Parathyroid adenoma (tissue), 2 donors: Measurements from ENCODE around the gene SLC17A2.
"Not testable (repeated sequence)": the region's sequence is repeated elsewhere in the genome, so short reads cannot be mapped to it uniquely, and the experiment has no call there.

Experiments
- H2AFZ ChIP-seq: fragments of 300-600 bp; sonication (generic); one replicate; pipeline ENCODE4 v1.7.0; 2017; ENCODE audit warnings: antibody characterized with exemption, mild to moderate bottlenecking
- H3K27ac ChIP-seq: fragments of 300-600 bp; sonication (generic); one replicate; pipeline ENCODE4 v1.7.0; 2017
- H3K27me3 ChIP-seq: fragments of 300-600 bp; sonication (generic); one replicate; pipeline ENCODE4 v1.7.0; 2017; ENCODE audit warnings: low read length; ENCODE audit not compliant: control insufficient read depth, insufficient read depth
- H3K36me3 ChIP-seq: fragments of 300-600 bp; sonication (generic); one replicate; pipeline ENCODE4 v1.7.0; 2017; ENCODE audit warnings: low read length; ENCODE audit not compliant: control insufficient read depth, insufficient read depth
- H3K4me1 ChIP-seq: fragments of 300-600 bp; sonication (generic); one replicate; pipeline ENCODE4 v1.7.0; 2017; ENCODE audit warnings: control low read depth
- H3K4me2 ChIP-seq: fragments of 300-600 bp; sonication (generic); one replicate; pipeline ENCODE4 v1.7.0; 2017; ENCODE audit warnings: low read length
- H3K4me3 ChIP-seq: fragments of 300-600 bp; sonication (generic); one replicate; pipeline ENCODE4 v1.7.0; 2017; ENCODE audit warnings: low read depth, low read length
- H3K79me2 ChIP-seq: fragments of 300-600 bp; sonication (generic); one replicate; pipeline ENCODE4 v1.7.0; 2017; ENCODE audit warnings: control low read depth
- H3K9ac ChIP-seq: fragments of 300-600 bp; sonication (generic); one replicate; pipeline ENCODE4 v1.7.0; 2017; ENCODE audit warnings: mild to moderate bottlenecking
- H3K9me3 ChIP-seq: fragments of 300-600 bp; sonication (generic); one replicate; pipeline ENCODE4 v1.7.0; 2017; ENCODE audit warnings: low read length; ENCODE audit not compliant: control insufficient read depth
- CTCF ChIP-seq: fragments of 300-600 bp; sonication (generic); IDR thresholded peaks from one replicate; pipeline ENCODE4 v1.7.0; 2017; ENCODE audit warnings: antibody characterized with exemption, mild to moderate bottlenecking
- donor health status: primary hyperparathyroidism.

The SLC17A2 gene

GRCh38 chr6:25939593-25939992 is 9.1 kb upstream of the SLC17A2 start:
- no peak overlapping the region for H3K27ac ChIP-seq
- no peak overlapping the region for H3K4me3 ChIP-seq
- no peak overlapping the region for H3K4me2 ChIP-seq
- H3K36me3 ChIP-seq = no peaks in the 10 kb centered on the region
- no peaks in the 10 kb centered on the region for H3K9me3 ChIP-seq
- no peak overlapping the region for H2AFZ ChIP-seq
- H3K4me1 ChIP-seq = no peaks in the 10 kb centered on the region
- H3K9ac ChIP-seq = no peak overlapping the region
- no peaks in the 10 kb centered on the region for H3K79me2 ChIP-seq
- no peak for TF ChIP-seq CTCF
- no peaks in the 10 kb centered on the region for H3K27me3 ChIP-seq

DNA sequence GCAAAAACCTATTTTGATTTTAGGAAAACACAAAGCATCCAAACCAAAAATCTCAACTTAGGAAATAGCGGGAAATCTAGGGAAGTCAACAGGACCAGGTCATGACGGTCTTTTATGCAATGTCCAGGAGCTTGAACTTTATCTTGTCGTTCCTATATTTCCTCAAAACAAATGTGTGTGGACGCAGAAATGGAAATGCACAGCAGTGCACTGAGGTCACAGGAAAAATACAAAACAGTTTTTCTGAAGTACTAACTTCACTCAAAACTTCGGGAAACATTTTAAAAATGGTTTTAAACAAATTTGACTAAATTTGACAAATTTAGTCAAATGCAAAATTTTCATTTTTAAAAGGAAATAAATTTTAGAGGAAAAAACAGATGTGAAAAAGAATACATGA is 5.5 kb upstream of the SLC17A2 start:
- no peak for TF ChIP-seq CTCF
- H3K36me3 ChIP-seq = no peaks in the 10 kb centered on the region
- H3K27me3 ChIP-seq = no peaks in the 10 kb centered on the region
- H2AFZ ChIP-seq = no peak overlapping the region
- H3K79me2 ChIP-seq = no peaks in the 10 kb centered on the region
- no peak overlapping the region for H3K27ac ChIP-seq
- H3K9me3 ChIP-seq = no peaks in the 10 kb centered on the region
- no peak overlapping the region for H3K9ac ChIP-seq
- no peak overlapping the region for H3K4me2 ChIP-seq
- no peaks in the 10 kb centered on the region for H3K4me1 ChIP-seq
- H3K4me3 ChIP-seq = no peak overlapping the region

- H3K4me1 ChIP-seq = no peaks in the 10 kb centered on the region
- TF ChIP-seq CTCF = no peak
- no peak overlapping the region for H2AFZ ChIP-seq
- no peak overlapping the region for H3K27ac ChIP-seq
- H3K4me3 ChIP-seq = no peak overlapping the region
- H3K9ac ChIP-seq = no peak overlapping the region
- no peaks in the 10 kb centered on the region for H3K9me3 ChIP-seq
- no peaks in the 10 kb centered on the region for H3K79me2 ChIP-seq
- no peaks in the 10 kb centered on the region for H3K36me3 ChIP-seq
- H3K27me3 ChIP-seq = no peaks in the 10 kb centered on the region
- no peak overlapping the region for H3K4me2 ChIP-seq
Observed at GRCh38 chr6:25934735-25935313, 4.3 kb upstream of the SLC17A2 start.

GRCh38 chr6:25934156-25934555 is 3.7 kb upstream of the SLC17A2 start:
- Histone ChIP-seq H2AFZ (no peak overlapping the region), H3K9ac (no peak overlapping the region), H3K27me3 (no peaks in the 10 kb centered on the region), H3K4me1 (no peaks in the 10 kb centered on the region), H3K4me2 (no peak overlapping the region), H3K9me3 (no peaks in the 10 kb centered on the region), H3K4me3 (no peak overlapping the region), H3K27ac (no peak overlapping the region), H3K36me3 (no peaks in the 10 kb centered on the region), H3K79me2 (no peaks in the 10 kb centered on the region)
- no peak for TF ChIP-seq CTCF

- Histone ChIP-seq H3K4me1 (no peaks in the 10 kb centered on the region), H3K79me2 (no peaks in the 10 kb centered on the region), H3K4me3 (no peak overlapping the region), H3K27me3 (no peaks in the 10 kb centered on the region), H2AFZ (no peak overlapping the region), H3K4me2 (no peak overlapping the region), H3K27ac (no peak overlapping the region), H3K9ac (no peak overlapping the region), H3K9me3 (no peaks in the 10 kb centered on the region), H3K36me3 (no peaks in the 10 kb centered on the region)
- TF ChIP-seq CTCF = no peak
Observed at GRCh38 chr6:25931411-25931709, 869 bp upstream of the SLC17A2 start.

DNA sequence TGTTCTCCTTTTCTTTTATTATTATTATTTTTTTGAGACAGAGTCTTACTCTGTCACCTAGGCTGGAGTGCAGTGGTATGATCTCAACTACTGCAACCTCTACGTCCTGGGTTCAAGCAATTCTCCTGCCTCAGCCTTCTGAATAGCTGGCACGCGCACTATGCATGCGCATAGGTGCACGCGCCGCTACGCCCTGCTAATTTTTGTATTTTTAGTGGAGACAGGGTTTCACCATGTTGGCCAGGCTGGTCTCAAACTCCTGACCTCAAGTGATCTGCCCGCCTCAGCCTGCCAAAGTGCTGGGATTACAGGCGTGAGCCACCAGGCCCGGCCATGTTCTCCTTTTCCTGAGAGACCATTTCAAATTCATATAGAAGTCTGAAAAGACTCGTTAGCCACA is 706 bp downstream of the SLC17A2 start:
- H3K9ac ChIP-seq, H3K9me3 ChIP-seq, H3K79me2 ChIP-seq, H3K27me3 ChIP-seq, H3K4me1 ChIP-seq, H3K4me3 ChIP-seq, H3K27ac ChIP-seq, H3K4me2 ChIP-seq, H3K36me3 ChIP-seq, H2AFZ ChIP-seq: not testable (repeated sequence)
